Hepatocyte (in vitro differentiated cells): ENCODE results near the gene MITF.

Experiments
- CTCF ChIP-seq: fragments of 200-600 bp; sonication (generic); IDR thresholded peaks from 2 replicates; pipeline ENCODE4 v1.5.1; 2016; ENCODE audit warnings: antibody characterized with exemption, mild to moderate bottlenecking; ENCODE audit not compliant: poor library complexity
- EZH2 ChIP-seq: fragments of 200-600 bp; sonication (generic); IDR thresholded peaks from 2 replicates; pipeline ENCODE4 v1.6.1; 2016; ENCODE audit warnings: antibody characterized with exemption, mild to moderate bottlenecking, borderline replicate concordance
- EZH2phosphoT487 ChIP-seq: fragments of 200-600 bp; sonication (generic); IDR thresholded peaks from one replicate; pipeline ENCODE4 v1.6.1; 2018; ENCODE audit warnings: antibody characterized with exemption, mild to moderate bottlenecking, low read depth, moderate library complexity; ENCODE audit not compliant: unreplicated experiment, severe bottlenecking

DNA sequence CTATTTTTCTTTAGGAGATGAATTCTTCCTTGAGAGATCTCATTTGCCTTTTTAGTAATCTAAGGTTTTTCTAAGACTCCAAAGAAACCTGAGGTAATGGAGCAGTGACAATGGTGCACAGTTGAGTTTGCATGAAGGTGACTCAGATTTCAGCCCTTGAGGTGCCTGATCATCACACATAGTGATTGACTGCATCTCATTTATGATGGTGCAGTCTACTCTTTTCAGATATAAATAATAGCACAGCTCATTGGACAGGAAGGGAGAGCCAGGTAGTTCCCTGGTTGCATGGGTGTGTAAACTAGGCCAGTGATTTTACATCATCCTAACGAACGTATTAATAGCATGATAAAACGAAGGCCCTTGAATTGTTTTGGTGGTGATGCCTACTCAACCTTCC lies 174.2 kb downstream of the MITF start:
- TF ChIP-seq EZH2 (no peak), CTCF (no peak), EZH2phosphoT487 (no peak)
